Measurements from ENCODE around the gene TCP11L2. TPM values are rescaled to one million over a fixed set of nuclear protein-coding genes. Genes with fewer than 3 reads are reported as not detected.

TCP11L2 gene
- total RNA-seq (100 to 1,000 TPM; 185 to 186 TPM), polyA plus RNA-seq (10 to 100 TPM; 21.7 to 35.0 TPM)

DNA sequence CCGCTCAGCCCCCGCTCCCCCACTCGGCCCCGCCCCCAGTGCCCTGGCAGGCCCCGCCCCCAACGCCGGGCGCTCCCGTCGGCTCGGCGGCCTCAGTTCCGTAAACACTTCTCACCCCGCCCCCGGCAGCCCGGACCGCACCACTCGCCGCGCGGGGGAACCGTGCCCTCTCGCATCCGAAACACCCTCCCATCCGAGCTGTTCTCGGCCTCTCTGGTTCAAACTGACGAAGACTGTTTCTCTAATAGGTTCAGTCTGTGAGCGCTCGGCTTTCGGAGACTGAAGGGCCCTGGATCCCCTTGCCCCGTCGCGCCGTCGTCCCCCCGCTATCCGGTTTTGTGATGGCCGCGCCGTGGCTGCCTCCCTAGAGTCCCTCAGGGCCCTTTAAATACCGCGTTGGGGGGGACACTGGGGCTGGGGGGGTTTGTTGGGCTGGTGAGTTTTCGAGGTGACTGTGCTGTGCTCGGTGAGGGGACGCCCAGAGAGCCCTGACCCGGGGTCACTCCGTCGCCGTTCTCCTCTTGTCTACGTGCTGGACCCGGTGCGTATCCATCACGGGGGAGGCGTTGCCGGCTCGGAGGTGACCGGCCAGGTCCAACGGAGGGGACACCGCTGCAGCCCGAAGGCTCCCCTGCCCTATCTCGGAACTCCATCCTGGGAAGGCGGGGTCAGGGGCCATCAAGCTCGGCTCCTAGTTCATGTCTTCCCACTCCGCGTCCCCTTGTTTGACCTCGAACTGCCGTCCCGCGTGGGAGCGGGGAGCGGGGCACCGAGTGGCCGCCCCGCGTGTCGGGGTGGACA, at the start of gene TCP11L2:
TSS of gene TCP11L2 (plus strand) at position 333 of the 801 bp plus-strand sequence. CDS start 8,343 bp downstream, outside the sequence.
- H3K27me3 ChIP-seq (ENCODE audit: insufficient read depth, low read length): no peaks in the 10 kb centered on the region
- peak within 1 kb of the TSS; percentile 86 to 98 for H3K4me3 ChIP-seq (ENCODE audit: low read length in 2 of 2)
- H3K9me3 ChIP-seq (ENCODE audit: control insufficient read depth in 1 of 2, low read length in 2 of 2): no peaks in the 10 kb centered on the region
- Mint-ChIP-seq H3K9me3 (no peaks in the 10 kb centered on the region), H3K4me3 (peak within 1 kb of the TSS; percentile 93 to 99 (median 96)), H3K4me1 (peaks cover 49 to 73% (median 56%) of the 10 kb centered on the region in 4 donors), H3K36me3 (peaks cover 0 to 22% of the 10 kb centered on the region in 2 donors), H3K27me3 (peaks cover 0 to 1% of the 10 kb centered on the region in 2 donors), H3K27ac (peak within 1 kb of the TSS; percentile 95 to 100 (median 99))
- ChIA-PET CTCF (ENCODE audit: partially characterized antibody) (interaction anchor here (0.9 to 6.7 kb wide), 8 partner anchors 18 to 76 kb away, joined by 3 to 49 read pairs (median 8); partner anchors contain the start of gene POLR3B), POLR2A (ENCODE audit: partially characterized antibody) (interaction anchor here (0.7 to 7.0 kb wide), 36 partner anchors 9 to 1383 kb away, joined by 3 to 223 read pairs (median 7); partner anchors contain the start of genes CKAP4, CRY1, POLR3B and PWP1)
- intact Hi-C loops (cut with micrococcal nuclease): loop anchor here (1.0 to 5.0 kb wide), 7 partner anchors 55 to 1458 kb away; partner anchors contain the start of genes APPL2, CRY1, POLR3B and PRDM4
- peak within 1 kb of the TSS; percentile 97 for H3K27ac ChIP-seq (ENCODE audit: low read depth, low read length)
- peaks cover 5% of the 10 kb centered on the region for H3K36me3 ChIP-seq (ENCODE audit: insufficient read depth, low read length)
- DNase-seq: peak; percentile 93 to 95 (median 94)
- peaks cover 59% of the 10 kb centered on the region for H3K4me1 ChIP-seq (ENCODE audit: insufficient read depth, low read length)

GRCh38 chr12:106254724-106255123, 47.8 kb upstream of the TCP11L2 start:
- H3K27me3 Mint-ChIP-seq: no peaks in the 10 kb centered on the region
- DNase-seq: no peak
- POLR2A ChIA-PET (ENCODE audit: partially characterized antibody): interaction anchor here (14.5 kb wide), 1 partner anchor 49 kb away, joined by 223 read pairs; the partner anchor contains the start of gene TCP11L2
- Histone ChIP-seq H3K4me1 (ENCODE audit: insufficient read depth, low read length) (no peaks in the 10 kb centered on the region), H3K9me3 (ENCODE audit: control insufficient read depth in 1 of 2, low read length in 2 of 2) (no peaks in the 10 kb centered on the region), H3K27ac (ENCODE audit: low read depth, low read length) (no peak overlapping the region), H3K4me3 (ENCODE audit: low read length in 2 of 2) (no peak overlapping the region), H3K27me3 (ENCODE audit: insufficient read depth, low read length) (no peaks in the 10 kb centered on the region), H3K36me3 (ENCODE audit: insufficient read depth, low read length) (no peaks in the 10 kb centered on the region)
- H3K9me3 Mint-ChIP-seq: no peaks in the 10 kb centered on the region
- H3K36me3 Mint-ChIP-seq: no peaks in the 10 kb centered on the region
- no peak overlapping the region for H3K27ac Mint-ChIP-seq
- peaks cover 1 to 3% (median 3%) of the 10 kb centered on the region in 4 donors for H3K4me1 Mint-ChIP-seq
- CTCF ChIA-PET (ENCODE audit: partially characterized antibody): interaction anchor here (1.0 to 3.3 kb wide), 5 partner anchors 24 to 31 kb away, joined by 4 to 9 read pairs (median 5); no protein-coding TSS in a partner anchor
- H3K4me3 Mint-ChIP-seq: no peak overlapping the region
- intact Hi-C loops (cut with micrococcal nuclease): no loop called here

GRCh38 chr12:106255493-106255892, 47.0 kb upstream of the TCP11L2 start:
- no peak for DNase-seq
- Mint-ChIP-seq H3K4me3 (no peak overlapping the region), H3K9me3 (no peaks in the 10 kb centered on the region), H3K36me3 (no peaks in the 10 kb centered on the region), H3K27me3 (no peaks in the 10 kb centered on the region), H3K27ac (no peak overlapping the region), H3K4me1 (no peaks in the 10 kb centered on the region)
- no peak overlapping the region for H3K27ac ChIP-seq (ENCODE audit: low read depth, low read length)
- no peaks in the 10 kb centered on the region for H3K36me3 ChIP-seq (ENCODE audit: insufficient read depth, low read length)
- H3K4me3 ChIP-seq (ENCODE audit: low read length in 2 of 2): no peak overlapping the region
- ChIA-PET CTCF (ENCODE audit: partially characterized antibody) (interaction anchor here (1.1 to 3.3 kb wide), 3 partner anchors 28 to 102 kb away, joined by 3 to 9 read pairs (median 9); no protein-coding TSS in a partner anchor), POLR2A (ENCODE audit: partially characterized antibody) (interaction anchor here (14.5 kb wide), 1 partner anchor 48 kb away, joined by 223 read pairs; the partner anchor contains the start of gene TCP11L2)
- no peaks in the 10 kb centered on the region for H3K27me3 ChIP-seq (ENCODE audit: insufficient read depth, low read length)
- H3K4me1 ChIP-seq (ENCODE audit: insufficient read depth, low read length): no peaks in the 10 kb centered on the region
- intact Hi-C loops (cut with micrococcal nuclease): no loop called here
- H3K9me3 ChIP-seq (ENCODE audit: control insufficient read depth in 1 of 2, low read length in 2 of 2): no peaks in the 10 kb centered on the region

GRCh38 chr12:106255952-106256351, 46.6 kb upstream of the TCP11L2 start:
- Mint-ChIP-seq H3K4me3 (no peak overlapping the region), H3K9me3 (no peaks in the 10 kb centered on the region), H3K27ac (no peak overlapping the region), H3K4me1 (no peaks in the 10 kb centered on the region), H3K36me3 (no peaks in the 10 kb centered on the region), H3K27me3 (no peaks in the 10 kb centered on the region)
- H3K36me3 ChIP-seq (ENCODE audit: insufficient read depth, low read length): no peaks in the 10 kb centered on the region
- H3K4me3 ChIP-seq (ENCODE audit: low read length in 2 of 2): no peak overlapping the region
- no peaks in the 10 kb centered on the region for H3K9me3 ChIP-seq (ENCODE audit: control insufficient read depth in 1 of 2, low read length in 2 of 2)
- intact Hi-C loops (cut with micrococcal nuclease): no loop called here
- H3K27ac ChIP-seq (ENCODE audit: low read depth, low read length): no peak overlapping the region
- DNase-seq: no peak
- no peaks in the 10 kb centered on the region for H3K27me3 ChIP-seq (ENCODE audit: insufficient read depth, low read length)
- ChIA-PET POLR2A (ENCODE audit: partially characterized antibody) (interaction anchor here (14.5 kb wide), 1 partner anchor 48 kb away, joined by 223 read pairs; the partner anchor contains the start of gene TCP11L2), CTCF (ENCODE audit: partially characterized antibody) (interaction anchor here (1.1 to 3.3 kb wide), 3 partner anchors 29 to 101 kb away, joined by 3 to 9 read pairs (median 9); no protein-coding TSS in a partner anchor)
- H3K4me1 ChIP-seq (ENCODE audit: insufficient read depth, low read length): no peaks in the 10 kb centered on the region

DNA sequence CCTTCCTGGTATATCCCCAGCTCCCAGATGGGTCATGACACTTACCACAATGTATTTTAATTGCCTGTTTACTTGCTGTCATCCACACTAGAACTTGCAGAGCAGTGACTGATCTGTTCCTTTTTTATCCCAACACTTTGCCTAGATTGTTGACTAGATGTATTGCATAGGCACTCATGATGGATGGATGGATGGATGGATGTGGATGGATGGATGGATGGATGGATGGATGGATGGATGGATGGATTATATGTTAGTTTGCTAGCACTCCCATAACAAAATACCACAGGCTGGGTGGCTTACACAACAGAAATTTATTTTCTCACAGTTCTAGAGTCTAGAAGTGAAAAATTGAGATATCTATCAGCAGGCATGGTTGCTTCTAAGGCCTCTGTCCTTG, 46.0 kb upstream of the TCP11L2 start:
- no peaks in the 10 kb centered on the region for H3K36me3 Mint-ChIP-seq
- Histone ChIP-seq H3K9me3 (ENCODE audit: control insufficient read depth in 1 of 2, low read length in 2 of 2) (no peaks in the 10 kb centered on the region), H3K36me3 (ENCODE audit: insufficient read depth, low read length) (no peaks in the 10 kb centered on the region), H3K4me1 (ENCODE audit: insufficient read depth, low read length) (no peaks in the 10 kb centered on the region), H3K27me3 (ENCODE audit: insufficient read depth, low read length) (no peaks in the 10 kb centered on the region), H3K4me3 (ENCODE audit: low read length in 2 of 2) (no peak overlapping the region), H3K27ac (ENCODE audit: low read depth, low read length) (no peak overlapping the region)
- no peak overlapping the region for H3K4me3 Mint-ChIP-seq
- no peaks in the 10 kb centered on the region for H3K9me3 Mint-ChIP-seq
- no peaks in the 10 kb centered on the region for H3K27me3 Mint-ChIP-seq
- H3K4me1 Mint-ChIP-seq: no peaks in the 10 kb centered on the region
- H3K27ac Mint-ChIP-seq: no peak overlapping the region
- intact Hi-C loops (cut with micrococcal nuclease): no loop called here
- DNase-seq: no peak
- ChIA-PET CTCF (ENCODE audit: partially characterized antibody) (interaction anchor here (0.5 to 3.3 kb wide), 4 partner anchors 18 to 101 kb away, joined by 3 to 9 read pairs (median 6); no protein-coding TSS in a partner anchor), POLR2A (ENCODE audit: partially characterized antibody) (interaction anchor here (14.5 kb wide), 1 partner anchor 47 kb away, joined by 223 read pairs; the partner anchor contains the start of gene TCP11L2)

- H3K4me1 ChIP-seq (ENCODE audit: insufficient read depth, low read length): no peaks in the 10 kb centered on the region
- no peaks in the 10 kb centered on the region for H3K9me3 Mint-ChIP-seq
- no peaks in the 10 kb centered on the region for H3K36me3 ChIP-seq (ENCODE audit: insufficient read depth, low read length)
- H3K4me1 Mint-ChIP-seq: no peaks in the 10 kb centered on the region
- H3K27ac Mint-ChIP-seq: no peak overlapping the region
- DNase-seq: no peak
- POLR2A ChIA-PET (ENCODE audit: partially characterized antibody): interaction anchor here (1.2 kb wide), 1 partner anchor 10 kb away, joined by 3 read pairs; the partner anchor contains the start of gene CKAP4
- H3K9me3 ChIP-seq (ENCODE audit: control insufficient read depth in 1 of 2, low read length in 2 of 2): no peaks in the 10 kb centered on the region
- no peak overlapping the region for H3K27ac ChIP-seq (ENCODE audit: low read depth, low read length)
- H3K27me3 Mint-ChIP-seq: no peaks in the 10 kb centered on the region
- no peak overlapping the region for H3K4me3 Mint-ChIP-seq
- intact Hi-C loops (cut with micrococcal nuclease): no loop called here
- no peaks in the 10 kb centered on the region for H3K27me3 ChIP-seq (ENCODE audit: insufficient read depth, low read length)
- no peaks in the 10 kb centered on the region for H3K36me3 Mint-ChIP-seq
- H3K4me3 ChIP-seq (ENCODE audit: low read length in 2 of 2): no peak overlapping the region
- CTCF ChIA-PET (ENCODE audit: partially characterized antibody): interaction anchor here (2.1 kb wide), 1 partner anchor 31 kb away, joined by 12 read pairs; no protein-coding TSS in a partner anchor
Observed at GRCh38 chr12:106258226-106258625, 44.3 kb upstream of the TCP11L2 start.

- no peak overlapping the region for H3K27ac Mint-ChIP-seq
- H3K4me3 Mint-ChIP-seq: no peak overlapping the region
- CTCF ChIA-PET (ENCODE audit: partially characterized antibody): interaction anchor here (1.0 to 2.1 kb wide), 3 partner anchors 23 to 35 kb away, joined by 3 to 12 read pairs (median 4); no protein-coding TSS in a partner anchor
- no peak for DNase-seq
- no peaks in the 10 kb centered on the region for H3K36me3 Mint-ChIP-seq
- Histone ChIP-seq H3K36me3 (ENCODE audit: insufficient read depth, low read length) (no peaks in the 10 kb centered on the region), H3K4me1 (ENCODE audit: insufficient read depth, low read length) (no peaks in the 10 kb centered on the region), H3K9me3 (ENCODE audit: control insufficient read depth in 1 of 2, low read length in 2 of 2) (no peaks in the 10 kb centered on the region), H3K4me3 (ENCODE audit: low read length in 2 of 2) (no peak overlapping the region), H3K27me3 (ENCODE audit: insufficient read depth, low read length) (no peaks in the 10 kb centered on the region), H3K27ac (ENCODE audit: low read depth, low read length) (no peak overlapping the region)
- H3K27me3 Mint-ChIP-seq: no peaks in the 10 kb centered on the region
- H3K4me1 Mint-ChIP-seq: no peaks in the 10 kb centered on the region
- POLR2A ChIA-PET (ENCODE audit: partially characterized antibody): interaction anchor here (1.2 kb wide), 1 partner anchor 11 kb away, joined by 3 read pairs; the partner anchor contains the start of gene CKAP4
- intact Hi-C loops (cut with micrococcal nuclease): no loop called here
- H3K9me3 Mint-ChIP-seq: no peaks in the 10 kb centered on the region
Observed at GRCh38 chr12:106258935-106259334, 43.6 kb upstream of the TCP11L2 start.

Measured in CD4-positive, alpha-beta memory T cell (primary cell).